Stomach (tissue), 9 donors: ENCODE results near the gene DEFB132. TPM values are rescaled to one million over a fixed set of nuclear protein-coding genes. Genes with fewer than 3 reads are reported as not detected.

Experiments
- DNase-seq, 2 donors: peaks; one replicate each; pipeline versions ENCODE4 v3.0.0 to v3.0.0-alpha.2; 2013 to 2019
- H3K27ac ChIP-seq, 5 donors: fragments of 200-600 bp in 4 of 5; sonication (generic) in 4 of 5; one replicate each; pipeline ENCODE4 v1.5.1; 2013 to 2019; ENCODE audit warnings: mild to moderate bottlenecking in 1 of 5, moderate library complexity in 1 of 5
- H3K27me3 ChIP-seq, 3 donors: fragments of 200-600 bp; sonication (generic); one replicate each; pipeline ENCODE4 v1.5.1; 2017 to 2019; ENCODE audit warnings: mixed run types in 1 of 3
- H3K36me3 ChIP-seq, 4 donors: fragments of 200-600 bp; sonication (generic); 1 replicate in 3 of 4; 2 replicates in 1 of 4; pipeline ENCODE4 v1.5.1; 2016 to 2019
- H3K4me1 ChIP-seq, 4 donors: fragments of 200-600 bp; sonication (generic); one replicate each; pipeline ENCODE4 v1.5.1; 2016 to 2019
- H3K4me3 ChIP-seq, 4 donors: fragments of 200-600 bp; sonication (generic) in 3 of 4; one replicate each; pipeline ENCODE4 v1.5.1; 2016 to 2019; ENCODE audit warnings: mild to moderate bottlenecking in 1 of 4
- H3K9me3 ChIP-seq, 4 donors: fragments of 200-600 bp; sonication (generic); one replicate each; pipeline ENCODE4 v1.5.1; 2016 to 2019
- CTCF ChIP-seq, 7 experiments: fragments of 450-650 bp in 4 of 7; fragments of 200-600 bp in 3 of 7; sonication (generic) in 3 of 7; IDR thresholded peaks; one replicate each; pipeline ENCODE4 v1.5.1; 2016 to 2019; ENCODE audit warnings: antibody characterized with exemption in 7 of 7, control low read depth in 2 of 7, mild to moderate bottlenecking in 1 of 7
- EP300 ChIP-seq: sonication (generic); formaldehyde crosslinking; IDR thresholded peaks from one replicate; pipeline ENCODE4 v1.6.1; 2017; ENCODE audit warnings: antibody characterized with exemption
- POLR2A ChIP-seq, 4 donors: fragments of 450-650 bp; IDR thresholded peaks; one replicate each; pipeline ENCODE4 v1.6.1; 2016; ENCODE audit warnings: antibody characterized with exemption in 4 of 4, control low read depth in 2 of 4, mild to moderate bottlenecking in 1 of 4, moderate library complexity in 1 of 4
- POLR2AphosphoS5 ChIP-seq, 3 donors: sonication (generic); formaldehyde crosslinking; IDR thresholded peaks; one replicate each; pipeline ENCODE4 v1.6.1; 2016; ENCODE audit warnings: antibody characterized with exemption in 3 of 3
- WGBS, 5 donors: extraction: QIAGEN DNeasy Blood & Tissue Kit in 3 of 5; methylation state at CpG; one replicate each; pipeline versions ENCODE4 v1.1.5 to v1.1.7; 2013 to 2018; 5-methylcytosine and 5-hydroxymethylcytosine counted together
- intact Hi-C: fragments of 100-400 bp; cut with DNase I; formaldehyde crosslinking; loops from one replicate; pipeline ENCODE4 v1.15.1; 2023; ENCODE audit warnings: low total_unique reads
- polyA plus RNA-seq, 3 donors: library from polyadenylated mRNA; stranded (reverse); fragments of 200-250 nt; gene quantifications; one replicate each; pipeline ENCODE4 v1.2.3, GENCODE V29; 2013
- total RNA-seq, 5 donors: library from RNA; depleted of rRNA; stranded (reverse); fragments of >200 nt; gene quantifications; one replicate each; pipeline versions ENCODE4 v1.1.0 to v1.2.3, GENCODE V29; 2014 to 2016
- donor health status: healthy with polysubstance abuse.
- donor health status: Bipolar disorder and iron deficiency.
- donor health status: healthy.

Gene DEFB132
- total and polyA plus RNA-seq, 8 donors = not detected

DNA sequence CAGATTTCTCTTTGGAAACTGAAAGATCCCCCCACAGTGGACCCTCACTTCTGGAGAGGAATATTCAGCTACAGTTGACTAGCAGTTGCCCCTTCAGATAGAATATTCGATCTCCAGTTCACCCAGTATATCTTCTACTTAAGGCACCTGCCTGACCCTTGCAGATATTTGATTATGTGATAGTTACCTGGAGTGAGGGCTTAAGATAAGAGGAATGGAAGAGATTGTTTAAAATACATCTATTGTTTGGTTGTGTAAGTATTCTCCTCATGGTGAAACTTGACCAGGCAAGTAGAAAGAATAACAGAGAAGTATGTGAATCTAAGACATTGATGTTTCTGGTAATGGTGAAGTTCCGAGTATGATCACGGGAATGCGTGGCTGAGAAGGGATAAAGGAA, 38.3 kb downstream of the DEFB132 start:
- intact Hi-C loops = no loop called here
- H3K9me3 ChIP-seq = no peaks in the 10 kb centered on the region
- H3K27me3 ChIP-seq = no peaks in the 10 kb centered on the region

DNA sequence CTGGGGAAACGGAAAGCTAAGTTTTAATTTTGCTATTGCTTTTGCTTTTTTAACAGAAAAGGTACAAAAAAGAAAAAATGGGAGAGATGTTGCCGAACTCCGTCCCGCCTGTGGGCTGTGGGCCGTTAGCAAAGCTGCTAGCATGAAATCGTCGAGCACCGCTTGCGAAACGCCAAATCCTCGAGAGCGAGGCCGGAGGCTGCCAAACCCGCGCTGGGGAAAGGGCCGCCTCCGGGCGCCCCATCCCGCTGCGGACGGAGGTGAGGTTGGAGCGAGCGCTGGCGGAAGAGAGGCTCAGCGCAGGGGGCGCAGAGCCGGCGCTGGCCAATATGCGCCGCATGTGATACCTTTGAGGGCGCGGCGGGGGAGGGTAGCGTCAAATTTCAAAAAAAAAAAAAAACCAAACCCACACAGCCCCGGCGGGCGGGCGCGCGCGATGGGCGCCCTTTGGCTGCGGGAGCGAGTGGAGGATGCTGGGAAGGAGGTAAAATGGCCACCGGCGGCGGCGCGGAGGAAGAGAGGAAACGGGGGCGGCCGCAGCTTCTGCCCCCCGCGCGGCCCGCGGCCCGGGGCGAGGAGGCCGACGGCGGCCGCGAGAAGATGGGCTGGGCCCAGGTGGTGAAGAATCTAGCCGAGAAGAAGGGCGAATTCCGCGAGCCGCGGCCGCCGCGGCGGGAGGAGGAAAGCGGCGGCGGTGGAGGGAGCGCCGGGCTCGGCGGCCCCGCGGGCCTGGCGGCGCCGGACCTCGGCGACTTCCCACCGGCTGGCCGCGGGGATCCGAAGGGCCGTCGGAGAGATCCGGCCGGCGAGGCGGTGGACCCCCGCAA, 39.8 kb downstream of the DEFB132 start, which contains the start of gene ZCCHC3:
TSS of gene ZCCHC3 (plus strand) at position 473 of the 827 bp plus-strand sequence. CDS start at position 490, 17 bp downstream.
- no peaks in the 10 kb centered on the region for H3K9me3 ChIP-seq
- TF ChIP-seq EP300 (no peak), POLR2AphosphoS5 (IDR thresholded peaks at IDR 0.05) (peak; percentile 57 to 78 (median 72)), POLR2A (IDR thresholded peaks at IDR 0.05) (peak in 1 of 4 donors; percentile 60), CTCF (IDR thresholded peaks at IDR 0.05) (peak in 1 of 7 experiments; percentile 40)
- H3K4me3 ChIP-seq = peak within 1 kb of the TSS; percentile 76 to 97 (median 86)
- peak within 1 kb of the TSS; percentile 95 to 99 (median 95) for H3K27ac ChIP-seq
- 0% methylated on average over 56 to 99 of the region's 99 CpGs for WGBS, 5 donors
- intact Hi-C loops = no loop called here
- DNase-seq = peak; percentile 83 to 97
- no peaks in the 10 kb centered on the region for H3K36me3 ChIP-seq
- H3K4me1 ChIP-seq = peaks cover 29 to 46% (median 44%) of the 10 kb centered on the region in 4 donors
- H3K27me3 ChIP-seq = no peaks in the 10 kb centered on the region

More for the DNA sequence above, 38.3 kb downstream of the DEFB132 start:
- WGBS, 5 donors = 71 to 79% (median 74%) methylated on average over 4 of the region's 4 CpGs
- H3K4me3 ChIP-seq = no peak overlapping the region
- no peak for TF ChIP-seq CTCF (IDR thresholded peaks at IDR 0.05)
- no peak for TF ChIP-seq POLR2AphosphoS5 (IDR thresholded peaks at IDR 0.05)
- no peak for TF ChIP-seq POLR2A (IDR thresholded peaks at IDR 0.05)
- no peak for TF ChIP-seq EP300
- no peaks in the 10 kb centered on the region for H3K36me3 ChIP-seq
- H3K4me1 ChIP-seq = peaks cover 28 to 46% (median 42%) of the 10 kb centered on the region in 4 donors
- DNase-seq = no peak
- H3K27ac ChIP-seq = no peak overlapping the region

GRCh38 chr20:297925-298775, 40.6 kb downstream of the DEFB132 start:
- Histone ChIP-seq H3K4me3 (peak overlapping the region; percentile 76 to 97 (median 86)), H3K27me3 (no peaks in the 10 kb centered on the region), H3K9me3 (no peaks in the 10 kb centered on the region), H3K4me1 (peaks cover 29 to 46% (median 44%) of the 10 kb centered on the region in 4 donors), H3K27ac (peak overlapping the region; percentile 95 to 99 (median 95)), H3K36me3 (no peaks in the 10 kb centered on the region)
- DNase-seq = peak; percentile 66 to 84
- intact Hi-C loops = no loop called here
- WGBS, 5 donors = 0 to 1% (median 1%) methylated on average over 50 to 75 of the region's 75 CpGs
- TF ChIP-seq EP300 (no peak), POLR2A (IDR thresholded peaks at IDR 0.05) (peak in 1 of 4 donors; percentile 41), POLR2AphosphoS5 (IDR thresholded peaks at IDR 0.05) (peak in 2 of 3 donors; percentile 61 to 68)

GRCh38 chr20:298776-299391, 41.4 kb downstream of the DEFB132 start:
- peak overlapping the region; percentile 76 to 97 (median 86) for H3K4me3 ChIP-seq
- intact Hi-C loops = no loop called here
- 3 to 6% (median 4%) methylated on average over 15 of the region's 15 CpGs for WGBS, 5 donors

More at GRCh38 chr20:298776-299391, 41.4 kb downstream of the DEFB132 start:
- Histone ChIP-seq H3K9me3 (no peaks in the 10 kb centered on the region), H3K4me1 (peaks cover 29 to 46% (median 44%) of the 10 kb centered on the region in 4 donors), H3K27ac (peak overlapping the region; percentile 95 to 99 (median 95)), H3K36me3 (no peaks in the 10 kb centered on the region), H3K27me3 (no peaks in the 10 kb centered on the region)
- TF ChIP-seq POLR2AphosphoS5 (IDR thresholded peaks at IDR 0.05) (no peak), CTCF (IDR thresholded peaks at IDR 0.05) (no peak), EP300 (no peak)
- no peak for DNase-seq
